GM18517 (cell line): ENCODE results near the gene NOVA1.
"Not testable (repeated sequence)": the region's sequence is repeated elsewhere in the genome, so short reads cannot be mapped to it uniquely, and the experiment has no call there.

Experiments
- ATAC-seq: cut with Tn5 transposase; IDR thresholded peaks from one replicate; pipeline ENCODE4 v1.9.1; 2021; ENCODE audit warnings: mild to moderate bottlenecking, moderate library complexity; ENCODE audit not compliant: unreplicated experiment

NOVA1 gene

GRCh38 chr14:26597589-26598080, at the start of gene NOVA1:
NOVA1 (minus strand) TSS chr14:26598033; CDS start chr14:26597436, 597 bp downstream.
- ATAC-seq: no peak

- ATAC-seq: not testable (repeated sequence)
Observed at GRCh38 chr14:26645057-26645456, 47.2 kb upstream of the NOVA1 start.

GRCh38 chr14:26636561-26636960, 38.7 kb upstream of the NOVA1 start:
- ATAC-seq: no peak

GRCh38 chr14:26634946-26635345, 37.1 kb upstream of the NOVA1 start:
- ATAC-seq: not testable (repeated sequence)

GRCh38 chr14:26626256-26626655, 28.4 kb upstream of the NOVA1 start:
- no peak for ATAC-seq

- ATAC-seq: no peak
Observed at GRCh38 chr14:26622611-26623010, 24.8 kb upstream of the NOVA1 start.

- ATAC-seq: no peak
Observed at GRCh38 chr14:26621807-26622560, 24.2 kb upstream of the NOVA1 start.

- no peak for ATAC-seq
Observed at GRCh38 chr14:26621364-26621763, 23.5 kb upstream of the NOVA1 start.

- no peak for ATAC-seq
Observed at GRCh38 chr14:26611259-26611658, 13.4 kb upstream of the NOVA1 start.

- no peak for ATAC-seq
Observed at GRCh38 chr14:26606729-26607312, 9.0 kb upstream of the NOVA1 start.

- ATAC-seq: no peak
Observed at GRCh38 chr14:26605602-26606001, 7.8 kb upstream of the NOVA1 start.

- no peak for ATAC-seq
Observed at GRCh38 chr14:26602902-26603301, 5.1 kb upstream of the NOVA1 start.

- no peak for ATAC-seq
Observed at GRCh38 chr14:26601856-26602255, 4.0 kb upstream of the NOVA1 start.

GRCh38 chr14:26599291-26599690, 1.5 kb upstream of the NOVA1 start:
- no peak for ATAC-seq

- ATAC-seq: no peak
Observed at GRCh38 chr14:26598672-26599131, 869 bp upstream of the NOVA1 start.

GRCh38 chr14:26598081-26598671, 343 bp upstream of the NOVA1 start:
- ATAC-seq: no peak

- no peak for ATAC-seq
Observed at GRCh38 chr14:26597071-26597588, 703 bp downstream of the NOVA1 start.

- ATAC-seq: no peak
Observed at GRCh38 chr14:26596543-26597061, 1.2 kb downstream of the NOVA1 start.

GRCh38 chr14:26595926-26596542, 1.8 kb downstream of the NOVA1 start:
- no peak for ATAC-seq

GRCh38 chr14:26594756-26595545, 2.9 kb downstream of the NOVA1 start:
- ATAC-seq: no peak
